Measurements from ENCODE around the gene QRFPR. TPM values are rescaled to one million over a fixed set of nuclear protein-coding genes. Genes with fewer than 3 reads are reported as not detected.

The QRFPR gene
- total and polyA plus RNA-seq, 4 donors = 0.71 TPM; not detected in 3

DNA sequence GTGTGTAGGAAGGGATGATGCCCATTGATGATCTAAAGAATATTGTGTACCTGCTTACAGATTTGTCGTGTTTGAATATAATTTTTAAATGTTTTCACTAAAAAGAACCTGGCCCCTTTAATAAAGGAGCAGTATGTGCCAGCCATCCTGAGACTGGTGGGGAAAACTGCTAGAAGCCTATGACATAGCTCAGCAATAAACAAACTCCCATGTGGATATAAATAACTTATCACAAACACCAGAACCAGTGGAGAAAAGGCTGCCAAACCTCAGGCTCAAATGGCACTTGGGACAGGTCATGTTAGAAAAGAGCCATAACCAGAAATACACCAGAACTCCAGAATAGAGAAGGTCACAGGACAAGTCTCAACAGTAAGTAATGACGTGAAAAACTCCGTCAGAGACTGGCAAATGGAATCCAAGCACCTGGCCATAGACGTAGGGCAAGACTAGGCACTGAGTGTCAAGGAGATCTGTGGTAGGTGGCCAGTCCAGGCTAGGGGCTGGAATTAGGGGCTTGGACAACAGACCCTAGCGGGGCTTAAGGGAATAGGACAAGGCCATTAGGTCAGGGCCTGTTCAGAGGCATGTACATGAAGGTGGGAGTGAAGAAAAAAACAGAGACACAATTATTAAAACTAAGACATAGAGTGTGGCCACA lies 11.7 kb upstream of the QRFPR start:
- Histone ChIP-seq H3K27me3 (ENCODE audit: control insufficient read depth in 1 of 2, insufficient read depth in 2 of 2, low read length in 1 of 2) (no peaks in the 10 kb centered on the region), H3K36me3 (ENCODE audit: control insufficient read depth in 1 of 2, insufficient read depth in 2 of 2, low read length in 1 of 2) (no peaks in the 10 kb centered on the region), H3K9me3 (ENCODE audit: control insufficient read depth, low read length) (no peaks in the 10 kb centered on the region), H3K27ac (ENCODE audit: low read depth in 1 of 2, low read length in 2 of 2) (no peak overlapping the region), H3K4me3 (ENCODE audit: low read length in 2 of 2) (no peak overlapping the region), H3K4me1 (ENCODE audit: control insufficient read depth in 1 of 2, insufficient read depth in 2 of 2, low read length in 2 of 2) (no peaks in the 10 kb centered on the region)
- ATAC-seq (ENCODE audit: low FRiP score) (no peak), DNase-seq (no peak)
- intact Hi-C loops (cut with DNase I) = no loop called here
- 58 to 59% methylated on average over 5 of the region's 5 CpGs for WGBS, 2 donors

GRCh38 chr4:121390335-121390734 lies 9.5 kb upstream of the QRFPR start:
- intact Hi-C loops (cut with DNase I) = no loop called here
- Histone ChIP-seq H3K4me3 (ENCODE audit: low read length in 2 of 2) (no peak overlapping the region), H3K4me1 (ENCODE audit: control insufficient read depth in 1 of 2, insufficient read depth in 2 of 2, low read length in 2 of 2) (no peaks in the 10 kb centered on the region), H3K9me3 (ENCODE audit: control insufficient read depth, low read length) (no peaks in the 10 kb centered on the region), H3K36me3 (ENCODE audit: control insufficient read depth in 1 of 2, insufficient read depth in 2 of 2, low read length in 1 of 2) (no peaks in the 10 kb centered on the region), H3K27ac (ENCODE audit: low read depth in 1 of 2, low read length in 2 of 2) (no peak overlapping the region), H3K27me3 (ENCODE audit: control insufficient read depth in 1 of 2, insufficient read depth in 2 of 2, low read length in 1 of 2) (no peaks in the 10 kb centered on the region)
- WGBS, 2 donors = 20 to 23% methylated on average over 2 of the region's 2 CpGs
- no peak for DNase-seq
- no peak for ATAC-seq (ENCODE audit: low FRiP score)

- H3K4me1 ChIP-seq (ENCODE audit: control insufficient read depth in 1 of 2, insufficient read depth in 2 of 2, low read length in 2 of 2) = no peaks in the 10 kb centered on the region
- H3K27me3 ChIP-seq (ENCODE audit: control insufficient read depth in 1 of 2, insufficient read depth in 2 of 2, low read length in 1 of 2) = peaks cover 0 to 1% of the 10 kb centered on the region in 2 donors
- intact Hi-C loops (cut with DNase I) = no loop called here
- DNase-seq (no peak), ATAC-seq (ENCODE audit: low FRiP score) (no peak)
- WGBS, 2 donors = 74 to 75% methylated on average over 3 of the region's 3 CpGs
- H3K27ac ChIP-seq (ENCODE audit: low read depth in 1 of 2, low read length in 2 of 2) = no peak overlapping the region
- no peak overlapping the region for H3K4me3 ChIP-seq (ENCODE audit: low read length in 2 of 2)
- H3K9me3 ChIP-seq (ENCODE audit: control insufficient read depth, low read length) = no peaks in the 10 kb centered on the region
- H3K36me3 ChIP-seq (ENCODE audit: control insufficient read depth in 1 of 2, insufficient read depth in 2 of 2, low read length in 1 of 2) = no peaks in the 10 kb centered on the region
Measured at GRCh38 chr4:121379276-121379675, 1.5 kb downstream of the QRFPR start.

GRCh38 chr4:121377076-121377475 lies 3.7 kb downstream of the QRFPR start:
- no peak overlapping the region for H3K4me3 ChIP-seq (ENCODE audit: low read length in 2 of 2)
- 50 to 66% methylated on average over 2 of the region's 2 CpGs for WGBS, 2 donors
- no peaks in the 10 kb centered on the region for H3K4me1 ChIP-seq (ENCODE audit: control insufficient read depth in 1 of 2, insufficient read depth in 2 of 2, low read length in 2 of 2)
- peaks cover 0 to 1% of the 10 kb centered on the region in 2 donors for H3K27me3 ChIP-seq (ENCODE audit: control insufficient read depth in 1 of 2, insufficient read depth in 2 of 2, low read length in 1 of 2)
- ATAC-seq (ENCODE audit: low FRiP score) = no peak
- no peak overlapping the region for H3K27ac ChIP-seq (ENCODE audit: low read depth in 1 of 2, low read length in 2 of 2)
- intact Hi-C loops (cut with DNase I) = no loop called here
- no peaks in the 10 kb centered on the region for H3K36me3 ChIP-seq (ENCODE audit: control insufficient read depth in 1 of 2, insufficient read depth in 2 of 2, low read length in 1 of 2)
- DNase-seq = no peak
- H3K9me3 ChIP-seq (ENCODE audit: control insufficient read depth, low read length) = no peaks in the 10 kb centered on the region

- ATAC-seq (ENCODE audit: low FRiP score) (no peak), DNase-seq (no peak)
- no peak overlapping the region for H3K27ac ChIP-seq (ENCODE audit: low read depth in 1 of 2, low read length in 2 of 2)
- no peaks in the 10 kb centered on the region for H3K36me3 ChIP-seq (ENCODE audit: control insufficient read depth in 1 of 2, insufficient read depth in 2 of 2, low read length in 1 of 2)
- 79 to 84% methylated on average over 2 of the region's 2 CpGs for WGBS, 2 donors
- H3K4me3 ChIP-seq (ENCODE audit: low read length in 2 of 2) = no peak overlapping the region
- no peaks in the 10 kb centered on the region for H3K9me3 ChIP-seq (ENCODE audit: control insufficient read depth, low read length)
- intact Hi-C loops (cut with DNase I) = no loop called here
- no peaks in the 10 kb centered on the region for H3K4me1 ChIP-seq (ENCODE audit: control insufficient read depth in 1 of 2, insufficient read depth in 2 of 2, low read length in 2 of 2)
- peaks cover 0 to 1% of the 10 kb centered on the region in 2 donors for H3K27me3 ChIP-seq (ENCODE audit: control insufficient read depth in 1 of 2, insufficient read depth in 2 of 2, low read length in 1 of 2)
Measured at GRCh38 chr4:121376556-121376955, 4.3 kb downstream of the QRFPR start.

DNA sequence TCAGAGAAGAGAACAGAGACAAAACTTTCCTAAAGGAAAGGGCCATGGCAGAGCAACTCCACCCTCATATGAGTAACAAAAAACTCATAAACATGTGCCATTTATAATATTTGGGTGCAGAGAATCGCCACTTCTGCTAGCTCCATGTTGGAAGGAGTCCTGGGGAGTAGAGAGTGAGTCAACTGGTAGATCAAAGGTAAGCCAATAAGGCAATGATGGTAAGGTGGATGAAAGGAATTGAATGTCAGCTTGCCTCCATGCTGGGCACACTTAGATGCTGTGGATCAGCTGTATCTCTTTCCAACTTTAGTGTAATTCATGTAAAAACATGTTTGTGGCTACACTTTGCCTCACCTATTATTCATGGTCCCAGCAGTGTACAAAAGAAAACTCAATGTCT lies 4.7 kb downstream of the QRFPR start:
- WGBS, 2 donors = 58 to 61% methylated on average over 1 of the region's 1 CpG
- no peak for DNase-seq
- H3K9me3 ChIP-seq (ENCODE audit: control insufficient read depth, low read length) = no peaks in the 10 kb centered on the region
- intact Hi-C loops (cut with DNase I) = no loop called here
- H3K4me3 ChIP-seq (ENCODE audit: low read length in 2 of 2) = no peak overlapping the region
- H3K36me3 ChIP-seq (ENCODE audit: control insufficient read depth in 1 of 2, insufficient read depth in 2 of 2, low read length in 1 of 2) = no peaks in the 10 kb centered on the region
- no peaks in the 10 kb centered on the region for H3K4me1 ChIP-seq (ENCODE audit: control insufficient read depth in 1 of 2, insufficient read depth in 2 of 2, low read length in 2 of 2)
- no peak overlapping the region for H3K27ac ChIP-seq (ENCODE audit: low read depth in 1 of 2, low read length in 2 of 2)
- no peak for ATAC-seq (ENCODE audit: low FRiP score)
- H3K27me3 ChIP-seq (ENCODE audit: control insufficient read depth in 1 of 2, insufficient read depth in 2 of 2, low read length in 1 of 2) = no peaks in the 10 kb centered on the region

DNA sequence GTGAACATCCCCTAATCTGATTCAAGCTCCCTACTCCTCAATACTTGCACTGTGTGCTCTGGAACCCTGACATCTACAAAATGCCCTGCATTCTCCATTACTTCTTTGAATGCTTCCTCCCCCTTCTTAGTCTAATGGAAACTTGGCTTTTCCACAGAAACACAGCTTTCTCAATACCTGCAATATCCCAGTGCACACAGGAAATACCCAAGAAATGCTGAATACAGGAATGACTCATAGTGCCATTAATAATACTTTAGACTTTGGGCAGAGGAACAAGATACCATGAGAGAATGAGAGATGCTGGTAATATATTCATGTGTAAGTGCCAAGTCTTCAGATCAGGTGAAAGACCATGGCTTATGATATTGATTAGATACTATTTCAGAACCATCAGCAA lies 5.6 kb downstream of the QRFPR start:
- Histone ChIP-seq H3K27ac (ENCODE audit: low read depth in 1 of 2, low read length in 2 of 2) (no peak overlapping the region), H3K36me3 (ENCODE audit: control insufficient read depth in 1 of 2, insufficient read depth in 2 of 2, low read length in 1 of 2) (no peaks in the 10 kb centered on the region), H3K4me3 (ENCODE audit: low read length in 2 of 2) (no peak overlapping the region), H3K4me1 (ENCODE audit: control insufficient read depth in 1 of 2, insufficient read depth in 2 of 2, low read length in 2 of 2) (no peaks in the 10 kb centered on the region), H3K9me3 (ENCODE audit: control insufficient read depth, low read length) (no peaks in the 10 kb centered on the region), H3K27me3 (ENCODE audit: control insufficient read depth in 1 of 2, insufficient read depth in 2 of 2, low read length in 1 of 2) (no peaks in the 10 kb centered on the region)
- DNase-seq = no peak
- ATAC-seq (ENCODE audit: low FRiP score) = no peak
- intact Hi-C loops (cut with DNase I) = no loop called here

DNA sequence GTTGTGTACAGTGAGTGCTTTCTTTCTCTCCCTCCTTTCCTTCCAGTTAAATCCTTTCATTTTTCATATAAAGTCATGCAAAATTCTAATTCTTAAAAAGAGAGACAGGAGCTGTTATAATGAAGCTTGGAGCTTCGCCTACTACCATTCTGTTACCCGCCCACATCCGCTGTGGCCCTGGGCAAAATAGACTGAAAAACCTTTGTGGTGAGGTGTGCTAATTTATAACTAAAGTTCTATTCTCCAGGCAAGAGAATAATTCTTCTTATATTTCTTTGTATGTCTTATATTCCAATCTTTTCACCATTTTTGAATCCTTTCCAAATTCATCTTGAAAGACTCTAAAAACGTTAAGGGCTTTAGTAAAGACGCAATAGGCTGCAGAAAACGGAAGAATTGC lies 7.0 kb downstream of the QRFPR start:
- H3K4me3 ChIP-seq (ENCODE audit: low read length in 2 of 2) = no peak overlapping the region
- H3K9me3 ChIP-seq (ENCODE audit: control insufficient read depth, low read length) = no peaks in the 10 kb centered on the region
- no peak for DNase-seq
- WGBS, 2 donors = 65 to 71% methylated on average over 6 of the region's 6 CpGs
- no peaks in the 10 kb centered on the region for H3K36me3 ChIP-seq (ENCODE audit: control insufficient read depth in 1 of 2, insufficient read depth in 2 of 2, low read length in 1 of 2)
- no peaks in the 10 kb centered on the region for H3K27me3 ChIP-seq (ENCODE audit: control insufficient read depth in 1 of 2, insufficient read depth in 2 of 2, low read length in 1 of 2)
- H3K4me1 ChIP-seq (ENCODE audit: control insufficient read depth in 1 of 2, insufficient read depth in 2 of 2, low read length in 2 of 2) = no peaks in the 10 kb centered on the region
- no peak for ATAC-seq (ENCODE audit: low FRiP score)
- no peak overlapping the region for H3K27ac ChIP-seq (ENCODE audit: low read depth in 1 of 2, low read length in 2 of 2)
- intact Hi-C loops (cut with DNase I) = loop anchor here (5.0 kb wide), 3 partner anchors 278 to 363 kb away; no protein-coding TSS in a partner anchor

- ATAC-seq (ENCODE audit: low FRiP score) (no peak), DNase-seq (no peak)
- intact Hi-C loops (cut with DNase I) = loop anchor here (5.0 kb wide), 3 partner anchors 281 to 366 kb away; no protein-coding TSS in a partner anchor
- Histone ChIP-seq H3K27me3 (ENCODE audit: control insufficient read depth in 1 of 2, insufficient read depth in 2 of 2, low read length in 1 of 2) (no peaks in the 10 kb centered on the region), H3K4me1 (ENCODE audit: control insufficient read depth in 1 of 2, insufficient read depth in 2 of 2, low read length in 2 of 2) (no peaks in the 10 kb centered on the region), H3K4me3 (ENCODE audit: low read length in 2 of 2) (no peak overlapping the region), H3K9me3 (ENCODE audit: control insufficient read depth, low read length) (no peaks in the 10 kb centered on the region), H3K27ac (ENCODE audit: low read depth in 1 of 2, low read length in 2 of 2) (no peak overlapping the region), H3K36me3 (ENCODE audit: control insufficient read depth in 1 of 2, insufficient read depth in 2 of 2, low read length in 1 of 2) (no peaks in the 10 kb centered on the region)
- WGBS, 2 donors = 67 to 69% methylated on average over 1 of the region's 1 CpG
Measured at GRCh38 chr4:121370729-121371325, 10.0 kb downstream of the QRFPR start.
